WERI-Rb-1 (cell line): ENCODE data around the gene FSCN2.

Source experiments
- DNase-seq: peaks from one replicate; pipeline ENCODE4 v3.0.0-alpha.2; 2020
- H3K27ac ChIP-seq: fragments of 250-450 bp; sonication (Bioruptor Pico); 2 replicates; pipeline ENCODE4 v1.5.1; 2020; ENCODE audit warnings: mild to moderate bottlenecking, moderate library complexity
- H3K27me3 ChIP-seq: fragments of 250-450 bp; sonication (Bioruptor Pico); 2 replicates; pipeline ENCODE4 v1.5.1; 2021; ENCODE audit warnings: mild to moderate bottlenecking, low read depth, moderate library complexity; ENCODE audit not compliant: insufficient read depth, severe bottlenecking
- H3K36me3 ChIP-seq: fragments of 250-450 bp; sonication (Bioruptor Pico); 2 replicates; pipeline ENCODE4 v1.5.1; 2020; ENCODE audit warnings: mild to moderate bottlenecking, moderate library complexity
- H3K4me3 ChIP-seq: 2 replicates; pipeline ENCODE4 v1.5.1; 2011; ENCODE audit warnings: low read depth, mild to moderate bottlenecking, control low read depth, low read length
- H3K9me3 ChIP-seq: fragments of 250-450 bp; sonication (Bioruptor Pico); 2 replicates; pipeline ENCODE4 v1.5.1; 2021; ENCODE audit warnings: mild to moderate bottlenecking, moderate library complexity; ENCODE audit not compliant: severe bottlenecking
- TF ChIP-seq, protein P1 (sequence below): IDR thresholded peaks from 2 replicates; pipeline ENCODE4 v1.5.1; 2011; ENCODE audit warnings: low read depth, mild to moderate bottlenecking, control low read depth, inconsistent platforms, low read length

Gene FSCN2, protein sequence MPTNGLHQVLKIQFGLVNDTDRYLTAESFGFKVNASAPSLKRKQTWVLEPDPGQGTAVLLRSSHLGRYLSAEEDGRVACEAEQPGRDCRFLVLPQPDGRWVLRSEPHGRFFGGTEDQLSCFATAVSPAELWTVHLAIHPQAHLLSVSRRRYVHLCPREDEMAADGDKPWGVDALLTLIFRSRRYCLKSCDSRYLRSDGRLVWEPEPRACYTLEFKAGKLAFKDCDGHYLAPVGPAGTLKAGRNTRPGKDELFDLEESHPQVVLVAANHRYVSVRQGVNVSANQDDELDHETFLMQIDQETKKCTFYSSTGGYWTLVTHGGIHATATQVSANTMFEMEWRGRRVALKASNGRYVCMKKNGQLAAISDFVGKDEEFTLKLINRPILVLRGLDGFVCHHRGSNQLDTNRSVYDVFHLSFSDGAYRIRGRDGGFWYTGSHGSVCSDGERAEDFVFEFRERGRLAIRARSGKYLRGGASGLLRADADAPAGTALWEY

DNA sequence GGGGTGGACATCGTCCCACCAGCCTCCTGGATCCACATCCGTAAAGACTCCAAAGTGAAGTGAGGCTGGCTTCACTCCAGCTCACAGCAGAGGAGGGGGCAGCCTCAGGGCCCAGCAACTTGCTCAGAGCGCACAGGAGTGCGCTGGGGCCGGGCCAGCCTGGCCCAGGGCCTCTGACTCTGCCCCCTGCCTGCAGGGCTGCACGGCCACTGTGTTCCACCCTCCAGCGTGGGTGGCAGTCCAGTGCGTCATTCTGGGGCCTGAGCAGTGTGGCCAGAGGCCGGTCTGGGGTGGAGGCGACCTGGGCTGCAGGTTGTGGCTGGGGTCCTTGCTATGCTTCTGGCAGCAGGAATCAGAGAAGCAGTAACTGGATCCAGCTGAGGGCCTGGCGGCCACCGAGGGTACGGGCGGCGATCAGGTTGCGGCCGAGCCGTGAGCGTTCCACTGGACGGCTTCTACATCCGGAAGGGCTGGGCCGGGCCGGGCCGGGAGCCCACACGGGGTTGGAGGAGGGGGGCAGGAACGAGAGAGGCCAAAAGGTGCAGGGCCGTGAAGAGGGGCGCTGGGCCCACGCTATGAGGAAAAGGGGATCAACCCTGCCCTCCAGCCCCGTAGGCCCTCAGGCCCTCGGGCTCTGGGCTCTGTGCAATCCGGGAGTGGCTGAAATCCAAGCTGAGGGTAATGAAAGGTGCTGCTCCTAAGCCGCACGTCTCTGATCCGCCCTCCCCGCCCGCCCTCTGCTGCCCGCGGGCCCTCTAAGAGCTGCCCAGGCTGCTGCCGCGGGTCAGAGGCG is at the start of gene FSCN2:
Gene FSCN2 (plus strand): TSS at position 787 of the 793 bp plus-strand sequence. CDS start 155 bp downstream, outside the sequence.
- TF ChIP-seq, protein P1, sequence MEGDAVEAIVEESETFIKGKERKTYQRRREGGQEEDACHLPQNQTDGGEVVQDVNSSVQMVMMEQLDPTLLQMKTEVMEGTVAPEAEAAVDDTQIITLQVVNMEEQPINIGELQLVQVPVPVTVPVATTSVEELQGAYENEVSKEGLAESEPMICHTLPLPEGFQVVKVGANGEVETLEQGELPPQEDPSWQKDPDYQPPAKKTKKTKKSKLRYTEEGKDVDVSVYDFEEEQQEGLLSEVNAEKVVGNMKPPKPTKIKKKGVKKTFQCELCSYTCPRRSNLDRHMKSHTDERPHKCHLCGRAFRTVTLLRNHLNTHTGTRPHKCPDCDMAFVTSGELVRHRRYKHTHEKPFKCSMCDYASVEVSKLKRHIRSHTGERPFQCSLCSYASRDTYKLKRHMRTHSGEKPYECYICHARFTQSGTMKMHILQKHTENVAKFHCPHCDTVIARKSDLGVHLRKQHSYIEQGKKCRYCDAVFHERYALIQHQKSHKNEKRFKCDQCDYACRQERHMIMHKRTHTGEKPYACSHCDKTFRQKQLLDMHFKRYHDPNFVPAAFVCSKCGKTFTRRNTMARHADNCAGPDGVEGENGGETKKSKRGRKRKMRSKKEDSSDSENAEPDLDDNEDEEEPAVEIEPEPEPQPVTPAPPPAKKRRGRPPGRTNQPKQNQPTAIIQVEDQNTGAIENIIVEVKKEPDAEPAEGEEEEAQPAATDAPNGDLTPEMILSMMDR, result peak; percentile 39; the same call in 1 of the 2 replicates
- Histone ChIP-seq H3K4me3 (no peak within 1 kb of the TSS), H3K27ac (peak within 1 kb of the TSS; percentile 40), H3K36me3 (no peaks in the 10 kb centered on the region), H3K9me3 (peaks cover 4% of the 10 kb centered on the region), H3K27me3 (no peaks in the 10 kb centered on the region)
- peak; percentile 77 for DNase-seq

DNA sequence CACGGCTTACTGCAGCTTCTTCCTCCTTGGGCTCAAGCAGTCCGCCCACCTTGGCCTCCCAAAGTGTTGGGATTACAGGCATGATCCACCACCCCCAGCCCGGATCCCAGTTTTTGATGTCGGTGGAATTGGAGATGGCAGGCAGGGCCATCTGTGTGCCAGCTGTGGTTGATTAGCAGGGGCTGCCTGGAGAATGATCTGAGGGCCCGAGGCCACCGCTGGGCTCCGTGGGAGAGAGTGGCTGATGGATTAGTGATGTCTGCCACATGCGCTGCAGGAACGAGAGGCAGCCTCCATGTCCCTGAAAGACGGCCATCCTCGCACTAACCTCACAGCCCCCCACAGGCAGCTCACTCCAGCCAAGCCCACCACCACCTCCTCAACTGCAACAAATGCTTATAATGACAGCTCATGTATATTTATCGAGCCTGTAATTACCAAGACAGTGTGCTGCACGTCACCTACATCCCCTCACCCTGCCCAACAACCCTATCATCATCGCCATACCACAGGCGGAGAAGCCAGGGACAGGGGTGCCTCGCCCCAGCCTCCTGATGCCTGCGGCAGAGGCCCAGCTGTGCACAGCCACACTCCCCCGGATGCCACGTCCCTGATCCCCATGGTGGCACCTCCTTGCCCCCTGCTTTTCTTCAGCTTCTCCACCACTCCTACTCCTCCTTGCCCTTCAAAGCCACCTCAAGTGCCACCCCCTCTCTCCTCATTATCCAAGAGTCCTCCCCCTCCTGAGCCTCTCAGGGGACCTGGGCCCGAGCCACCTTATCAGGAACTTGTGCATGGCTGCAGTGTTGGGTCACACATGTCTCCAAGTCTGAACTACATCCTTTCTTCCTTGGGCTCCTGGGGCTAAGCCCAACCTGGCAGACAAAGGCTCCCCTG is 48.8 kb upstream of the FSCN2 start:
- H3K27me3 ChIP-seq, result no peaks in the 10 kb centered on the region
- peak; percentile 81 for DNase-seq

DNA sequence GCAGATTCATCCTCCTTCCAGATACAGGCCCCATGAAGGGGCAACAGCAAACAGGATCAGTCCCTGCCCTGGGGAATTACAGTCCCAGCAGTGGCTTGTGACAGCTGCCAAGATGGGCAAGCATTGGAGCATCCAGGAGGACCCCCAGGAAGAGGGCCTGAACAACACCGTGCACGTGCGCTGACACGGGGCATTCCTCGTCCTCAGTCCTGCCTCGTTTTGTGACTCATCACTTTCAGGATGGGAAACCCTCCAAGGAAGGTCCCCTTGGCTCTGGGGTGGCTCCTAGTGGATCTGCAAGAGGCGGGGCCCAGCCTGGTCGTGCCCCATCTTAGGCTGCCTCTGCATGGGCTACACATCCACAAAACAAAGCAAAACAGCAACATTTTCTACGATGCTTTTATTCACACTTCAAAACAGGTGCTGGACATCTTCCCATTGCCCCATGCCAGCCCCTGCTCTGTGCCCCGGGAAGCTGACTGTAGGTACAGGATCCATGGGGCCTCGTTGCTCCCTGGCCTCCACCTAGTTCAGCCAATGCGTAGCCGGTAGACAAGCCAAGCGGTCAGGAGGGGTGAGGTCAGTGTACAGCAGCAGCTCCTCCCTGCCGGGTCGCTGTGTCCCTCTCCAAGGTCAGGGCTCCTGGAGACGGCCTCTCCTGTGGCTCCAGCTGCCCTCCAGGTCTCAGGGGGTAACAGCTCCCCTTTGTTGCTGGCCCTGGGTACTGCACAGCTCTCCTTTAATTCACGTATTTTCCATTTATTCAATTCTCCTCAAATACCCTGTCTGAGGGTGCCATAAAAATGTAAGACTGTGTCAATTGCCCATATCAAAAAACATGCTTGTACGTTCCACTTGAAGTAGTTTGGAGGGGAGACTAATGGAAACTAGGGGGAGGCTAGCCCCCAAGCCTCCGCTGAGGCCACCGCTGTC is 47.8 kb upstream of the FSCN2 start:
- no peak for DNase-seq
- Histone ChIP-seq H3K36me3 (no peaks in the 10 kb centered on the region), H3K27ac (peak overlapping the region; percentile 80), H3K9me3 (no peaks in the 10 kb centered on the region), H3K4me3 (peak overlapping the region; percentile 41), H3K27me3 (no peaks in the 10 kb centered on the region)
- TF ChIP-seq, protein P1, result 0 out of 2 replicates have a peak, but pooled peaks have one; percentile 15

More for the DNA sequence above, 48.8 kb upstream of the FSCN2 start:
- no peaks in the 10 kb centered on the region for H3K9me3 ChIP-seq
- H3K4me3 ChIP-seq, result no peak overlapping the region
- no peak overlapping the region for H3K27ac ChIP-seq
- no peaks in the 10 kb centered on the region for H3K36me3 ChIP-seq
- TF ChIP-seq, protein P1, result no peak

DNA sequence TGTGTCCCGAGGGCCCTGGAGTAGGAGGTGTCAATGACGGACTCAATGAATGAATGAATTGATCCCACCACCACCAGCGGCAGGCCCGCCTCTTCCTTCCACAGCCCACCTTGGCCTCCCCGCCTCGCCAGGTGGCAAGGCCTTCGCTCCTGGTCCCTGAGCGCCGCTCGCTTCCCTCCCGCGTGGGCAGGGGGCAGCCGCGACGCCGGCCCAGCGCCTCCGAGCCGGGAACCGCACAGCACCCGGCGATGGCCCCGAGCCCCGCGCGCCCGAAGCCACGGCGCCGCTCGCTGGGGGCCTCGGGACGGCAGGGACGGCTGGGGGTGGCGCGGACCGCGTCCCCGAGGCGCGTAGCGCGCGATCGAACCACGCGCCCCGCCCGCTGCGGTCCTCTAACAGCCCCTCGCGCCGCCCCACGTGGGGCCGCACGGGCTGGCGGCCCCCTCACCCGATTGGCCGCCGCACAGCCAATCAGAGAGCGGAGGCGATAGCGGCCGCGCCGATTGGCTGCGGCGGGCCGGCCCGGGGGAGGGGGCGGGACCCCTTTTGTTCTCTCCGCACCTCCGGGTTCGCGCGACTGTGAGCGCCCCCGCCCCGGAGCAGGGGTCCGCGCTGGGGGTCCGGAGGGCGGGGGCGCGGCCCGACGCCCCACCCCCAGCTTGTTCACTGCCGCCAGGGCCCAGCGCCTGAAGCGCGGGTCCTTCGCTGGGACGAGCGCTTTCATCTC is 46.9 kb upstream of the FSCN2 start:
- peak; percentile 92 for DNase-seq

More for the DNA sequence above, 46.9 kb upstream of the FSCN2 start:
- no peaks in the 10 kb centered on the region for H3K36me3 ChIP-seq
- peak overlapping the region; percentile 62 for H3K4me3 ChIP-seq
- peak overlapping the region; percentile 80 for H3K27ac ChIP-seq
- TF ChIP-seq, protein P1, result no peak
- H3K27me3 ChIP-seq, result no peaks in the 10 kb centered on the region
- no peaks in the 10 kb centered on the region for H3K9me3 ChIP-seq
